GM19099 (cell line): ENCODE results near the gene INTS6.

Experiments
- POLR2A ChIP-seq: IDR thresholded peaks from 3 replicates; pipeline ENCODE4 v1.6.1; 2011; ENCODE audit warnings: low read depth; ENCODE audit not compliant: insufficient read length; ENCODE audit errors: extremely low read depth

INTS6 gene

DNA sequence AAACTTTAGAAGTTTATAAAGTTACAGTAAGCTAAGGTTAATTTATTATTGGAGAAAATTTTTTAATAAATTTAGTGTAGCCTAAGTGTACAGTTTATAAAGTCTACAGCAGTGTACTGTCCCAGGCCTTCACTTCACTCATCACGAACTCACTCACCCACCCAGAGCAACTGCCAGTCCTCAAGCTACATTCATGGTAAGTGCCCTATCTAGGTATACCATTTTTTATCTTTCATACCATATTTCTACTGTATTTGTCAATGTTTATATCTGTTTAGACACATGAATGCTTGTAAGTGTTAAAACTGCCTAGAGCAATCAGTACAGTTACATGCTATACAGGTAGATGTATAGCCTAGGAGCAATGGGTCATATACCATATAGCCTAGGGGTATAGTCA, 12.5 kb downstream of the INTS6 start:
- no peak for TF ChIP-seq POLR2A

DNA sequence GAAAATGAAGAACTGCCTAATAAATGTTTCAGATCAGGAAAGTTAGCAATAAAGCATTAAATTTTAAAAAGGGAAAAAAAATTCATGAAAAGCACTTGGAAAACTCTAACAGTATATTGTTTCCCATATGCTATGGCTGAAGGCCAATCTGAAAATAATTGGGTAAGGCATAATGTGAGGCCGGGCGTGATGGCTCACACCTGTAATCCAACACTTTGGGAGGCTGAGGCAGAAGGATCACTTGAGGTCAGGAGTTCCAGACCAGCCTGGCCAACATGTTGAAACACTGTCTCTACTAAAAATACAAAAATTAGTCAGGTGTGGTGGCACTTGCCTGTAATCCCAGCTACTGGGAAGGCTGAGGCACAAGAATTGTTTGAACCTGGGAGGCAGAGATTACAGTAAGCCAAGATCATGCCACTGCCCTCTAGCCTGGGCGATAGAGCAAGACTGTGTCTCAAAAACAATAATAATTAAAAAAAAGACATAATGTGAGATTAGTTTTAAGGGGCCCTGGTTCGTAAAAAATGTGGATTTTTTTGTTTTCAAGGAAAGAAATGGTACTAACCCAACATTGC, 15.2 kb downstream of the INTS6 start:
- TF ChIP-seq POLR2A = no peak

DNA sequence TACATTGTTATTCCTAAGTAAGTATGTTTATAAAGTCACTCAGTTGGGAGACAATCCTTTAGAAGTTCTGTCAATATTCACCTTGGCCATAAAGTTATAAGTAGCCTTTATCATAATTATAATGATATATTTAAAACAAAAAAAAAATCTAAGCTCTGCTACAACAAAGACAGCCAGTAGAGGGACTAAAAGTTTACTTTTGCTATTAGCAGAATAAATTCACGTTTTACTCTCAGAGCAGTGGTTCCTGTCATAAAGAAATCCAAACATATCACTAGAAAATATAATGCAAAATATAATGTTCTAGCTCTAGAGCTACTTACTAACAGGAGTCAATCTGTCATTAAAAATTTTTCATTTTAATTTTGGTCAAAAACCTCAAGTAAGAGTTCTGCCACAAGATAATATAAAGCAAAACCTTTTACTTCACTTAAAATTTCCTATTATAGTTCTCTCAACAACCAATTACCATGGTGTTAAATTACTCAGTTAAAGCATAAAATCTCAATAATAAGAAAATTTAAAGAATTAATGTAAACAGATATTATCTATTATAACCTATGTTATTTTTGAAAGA, 17.7 kb downstream of the INTS6 start:
- no peak for TF ChIP-seq POLR2A

DNA sequence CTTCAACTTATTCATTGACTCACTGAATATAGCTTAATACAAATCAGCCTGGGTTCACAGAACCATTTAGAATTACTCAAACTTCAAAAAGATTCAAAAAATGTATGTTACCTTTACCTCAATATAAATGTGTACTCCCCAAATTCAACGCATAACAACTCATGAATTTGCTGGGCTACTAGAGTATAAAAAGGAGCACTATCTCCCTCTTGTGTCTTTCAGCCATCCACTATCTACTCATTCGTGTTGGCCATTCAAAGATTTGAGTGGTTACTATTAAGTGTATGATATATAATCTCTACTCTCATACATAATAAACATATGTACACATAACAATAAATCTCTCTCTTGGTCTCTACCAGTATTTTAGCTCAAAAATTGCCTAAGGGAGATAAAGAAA, 20.3 kb downstream of the INTS6 start:
- TF ChIP-seq POLR2A = no peak

DNA sequence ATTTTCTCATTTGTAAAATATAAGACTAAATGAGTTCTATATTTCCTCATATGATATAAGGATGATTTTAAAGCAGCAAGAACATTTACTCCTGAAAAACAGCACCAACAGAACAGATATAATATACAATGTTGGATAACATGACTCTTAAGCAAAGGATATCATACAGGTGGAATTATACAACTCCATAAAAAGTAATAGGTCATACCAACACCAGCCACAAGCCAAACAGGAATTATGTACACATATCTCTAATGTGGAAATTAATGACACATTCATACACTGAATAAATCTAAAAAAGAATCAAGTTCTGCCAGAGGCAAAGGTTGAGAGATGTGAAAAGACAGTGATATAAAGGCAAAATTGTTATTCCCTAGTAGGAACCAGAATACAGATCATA, 25.9 kb downstream of the INTS6 start:
- no peak for TF ChIP-seq POLR2A

DNA sequence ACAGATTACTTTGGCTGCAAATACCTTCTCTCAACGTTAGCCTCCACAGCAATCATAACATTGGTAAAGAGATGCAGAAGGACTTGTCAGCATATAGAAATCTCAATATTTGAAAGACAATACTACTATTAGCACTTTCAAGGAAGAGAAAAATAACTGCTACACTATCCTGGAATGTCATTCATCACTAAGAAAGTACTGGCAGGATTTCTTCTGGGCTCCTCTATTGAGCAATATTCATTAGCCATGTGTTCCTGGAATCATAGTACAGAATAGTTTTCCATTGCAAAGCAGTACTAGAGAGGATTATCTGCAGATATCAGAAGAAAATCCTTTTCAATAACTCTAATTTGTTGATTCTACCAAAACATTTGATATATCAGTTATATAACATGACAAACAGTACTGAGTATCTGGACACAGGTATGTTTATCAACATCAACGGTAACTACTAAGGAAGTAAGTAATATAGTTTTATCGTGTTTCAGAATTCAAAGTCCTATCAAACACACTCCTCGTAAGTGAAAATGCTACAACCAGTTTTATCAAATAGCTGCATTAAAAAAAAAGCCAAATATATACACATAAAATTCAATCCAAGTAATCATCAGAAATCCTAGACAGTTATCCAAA, 27.3 kb downstream of the INTS6 start:
- no peak for TF ChIP-seq POLR2A

DNA sequence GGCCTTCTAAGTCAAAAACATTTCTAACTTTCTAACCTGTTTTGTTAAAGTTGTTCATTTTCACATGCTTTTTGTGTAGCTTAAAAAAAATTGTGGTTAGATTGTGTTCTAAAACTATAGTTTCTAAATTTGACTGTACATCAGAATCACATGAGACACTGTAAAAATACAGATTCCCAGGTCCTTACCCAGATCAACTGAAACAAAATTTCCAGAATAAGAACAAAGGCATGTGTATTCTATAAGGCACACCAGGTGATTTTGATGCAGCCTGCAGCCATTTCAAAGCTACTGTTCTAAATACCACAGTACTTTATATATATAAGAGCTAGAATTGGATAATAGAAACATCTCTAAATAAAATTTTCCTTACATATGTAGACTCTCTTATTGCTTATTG, 29.1 kb downstream of the INTS6 start:
- TF ChIP-seq POLR2A = no peak

DNA sequence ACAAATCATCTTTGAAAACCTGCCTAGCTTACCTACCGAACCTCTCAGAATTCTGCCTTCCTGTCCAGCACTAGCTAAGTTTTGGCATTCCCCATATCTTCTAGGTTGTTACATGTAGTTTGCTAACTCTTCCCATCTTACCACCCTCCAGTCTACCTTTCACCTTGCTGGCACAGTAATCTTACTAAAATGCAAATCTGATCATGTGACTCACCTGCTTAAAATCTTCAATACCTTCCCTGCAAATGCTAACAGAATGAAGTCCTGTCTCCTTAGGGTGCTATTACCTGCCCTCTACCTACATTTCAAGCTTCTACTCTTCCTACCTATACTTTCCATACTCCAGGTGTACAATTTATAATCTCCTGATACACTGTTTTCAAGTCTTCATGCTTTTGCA, 30.4 kb downstream of the INTS6 start:
- no peak for TF ChIP-seq POLR2A

DNA sequence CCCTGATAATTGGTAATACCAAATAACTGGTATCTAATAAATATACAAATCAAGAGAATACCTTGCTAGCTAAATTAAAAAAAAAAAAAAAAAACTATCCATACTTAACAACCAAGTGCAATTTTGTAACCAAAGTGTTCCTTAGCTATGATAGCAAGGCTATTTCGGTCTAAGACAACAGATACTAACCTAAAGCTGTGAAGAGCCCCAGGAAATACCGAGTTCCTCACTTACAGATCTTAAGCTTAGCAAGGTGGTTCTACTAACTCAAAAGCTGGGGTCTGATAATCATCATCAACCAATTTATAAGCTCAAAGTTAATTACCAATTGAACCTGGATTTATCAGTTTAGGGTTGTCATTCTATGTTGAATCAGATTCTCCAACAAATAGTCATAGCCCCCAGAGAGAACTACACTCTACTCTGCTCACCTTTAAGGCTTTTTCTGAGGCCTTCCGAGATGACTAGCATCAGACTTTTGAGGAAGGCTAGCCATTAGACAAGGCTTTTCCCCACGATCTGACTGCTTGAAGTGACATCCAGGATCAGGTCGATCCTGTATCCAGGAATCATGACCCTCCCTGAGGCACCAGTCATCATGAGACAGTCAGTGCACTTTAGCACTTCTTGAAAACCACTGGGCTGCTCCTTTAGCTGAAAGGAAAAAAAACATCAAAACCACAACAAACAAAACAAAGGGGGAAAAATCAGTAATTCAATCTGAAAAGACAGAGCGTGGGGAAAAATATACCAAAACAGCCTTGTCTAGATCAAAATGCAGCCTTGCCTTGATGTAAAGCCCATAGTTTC, 31.9 kb downstream of the INTS6 start:
- TF ChIP-seq POLR2A = no peak

DNA sequence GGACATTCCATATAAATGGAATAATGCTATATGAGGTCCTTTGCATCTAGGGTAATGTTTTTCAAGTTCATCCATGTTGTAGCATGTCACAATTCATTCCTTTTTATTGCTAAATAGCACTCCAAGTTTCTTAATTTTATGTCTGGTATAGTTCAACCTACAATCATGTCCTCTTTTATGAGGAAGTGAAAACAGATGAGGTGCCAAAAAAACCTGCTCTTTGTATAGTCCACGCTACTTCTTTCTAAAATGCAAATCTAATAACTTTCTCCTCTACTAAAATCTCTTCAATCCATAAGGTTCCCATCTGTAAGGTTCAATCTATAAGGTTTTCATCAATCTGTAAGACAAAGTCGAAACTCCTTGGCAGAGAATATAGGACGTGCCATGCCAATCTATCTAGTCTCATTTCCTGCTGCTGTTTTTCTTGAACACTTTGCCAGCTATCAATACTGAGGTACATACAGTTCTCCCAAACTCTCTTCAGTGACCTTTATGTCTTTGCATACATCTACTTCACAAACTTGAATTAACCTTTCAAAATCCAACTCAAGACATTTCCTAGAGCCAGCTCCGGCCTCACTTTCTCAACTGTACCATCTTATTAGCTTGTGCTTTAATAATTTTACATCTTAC, 33.7 kb downstream of the INTS6 start:
- TF ChIP-seq POLR2A = no peak

DNA sequence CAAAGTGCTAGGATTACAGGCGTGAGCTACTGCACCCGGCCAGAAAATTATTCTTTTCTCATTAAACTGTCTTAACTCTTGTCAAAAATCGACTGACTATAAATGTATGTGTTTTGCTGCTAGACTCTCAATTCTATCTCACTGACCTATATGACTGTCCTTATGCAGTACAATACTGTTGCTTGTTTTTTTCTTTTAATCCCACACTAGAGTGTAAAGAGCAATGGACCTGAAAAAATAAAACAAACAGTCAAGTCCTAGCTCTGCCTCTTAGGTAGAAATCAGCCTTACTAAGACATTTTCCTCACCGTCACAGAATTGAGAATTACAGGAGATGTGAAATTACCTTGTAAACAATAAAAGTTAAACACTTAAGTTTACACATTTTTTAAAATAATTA, 35.1 kb downstream of the INTS6 start:
- TF ChIP-seq POLR2A = no peak

DNA sequence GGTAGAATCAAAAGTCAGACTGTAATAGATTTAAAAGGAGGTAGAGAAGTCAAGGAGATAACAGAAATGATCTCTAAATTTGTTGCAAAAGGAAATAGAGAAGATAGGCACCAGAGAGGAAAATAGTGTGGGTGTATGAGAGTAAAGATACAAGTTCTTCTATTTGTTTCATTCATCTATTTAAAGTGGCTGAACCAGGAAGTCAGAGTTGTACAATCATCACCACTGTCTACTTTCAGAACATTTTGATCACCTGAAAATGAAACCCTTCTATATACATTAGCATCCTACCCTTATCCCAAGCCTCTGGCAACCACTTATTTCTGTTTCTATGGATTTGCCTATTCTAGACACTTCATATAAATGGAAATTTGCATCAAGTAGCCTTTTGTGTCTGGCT, 36.7 kb downstream of the INTS6 start:
- TF ChIP-seq POLR2A = no peak

DNA sequence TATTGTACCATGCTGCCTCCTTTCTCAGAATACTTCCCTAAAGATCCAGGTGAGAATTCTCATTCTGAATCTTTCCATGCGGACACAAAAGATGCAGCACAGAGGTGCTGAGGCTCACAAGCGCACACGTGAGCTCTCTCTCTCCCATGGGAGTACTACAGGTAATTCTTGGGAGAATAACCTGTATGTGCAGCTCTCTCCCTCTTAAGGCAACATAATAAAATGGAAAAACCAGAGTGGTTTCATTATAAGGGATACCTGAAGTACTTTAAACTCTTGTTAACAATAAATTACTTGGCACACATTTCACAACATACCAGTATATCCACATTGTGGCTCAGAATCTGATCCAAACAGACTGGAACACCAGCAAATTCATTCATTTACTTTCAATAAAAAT, 40.4 kb downstream of the INTS6 start:
- TF ChIP-seq POLR2A = no peak

DNA sequence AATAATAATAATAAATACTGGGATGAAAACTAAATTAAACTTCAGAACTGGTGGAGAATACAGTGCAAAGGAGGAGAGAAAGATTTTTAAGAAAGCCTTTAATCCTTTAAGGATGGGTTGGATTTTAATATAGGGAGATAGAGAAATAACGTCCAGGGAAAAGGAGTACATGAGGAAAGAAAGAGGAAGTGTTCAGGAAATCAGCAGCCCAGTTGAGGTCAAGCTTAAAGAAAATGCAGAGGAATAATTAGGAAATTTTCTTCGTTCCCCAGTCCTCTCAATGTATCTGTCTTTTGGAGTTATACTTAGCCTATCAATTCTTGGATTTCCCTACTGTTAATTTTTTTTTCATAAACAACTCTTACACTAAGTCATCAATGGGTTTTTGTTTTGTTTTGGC, 47.7 kb downstream of the INTS6 start:
- no peak for TF ChIP-seq POLR2A

DNA sequence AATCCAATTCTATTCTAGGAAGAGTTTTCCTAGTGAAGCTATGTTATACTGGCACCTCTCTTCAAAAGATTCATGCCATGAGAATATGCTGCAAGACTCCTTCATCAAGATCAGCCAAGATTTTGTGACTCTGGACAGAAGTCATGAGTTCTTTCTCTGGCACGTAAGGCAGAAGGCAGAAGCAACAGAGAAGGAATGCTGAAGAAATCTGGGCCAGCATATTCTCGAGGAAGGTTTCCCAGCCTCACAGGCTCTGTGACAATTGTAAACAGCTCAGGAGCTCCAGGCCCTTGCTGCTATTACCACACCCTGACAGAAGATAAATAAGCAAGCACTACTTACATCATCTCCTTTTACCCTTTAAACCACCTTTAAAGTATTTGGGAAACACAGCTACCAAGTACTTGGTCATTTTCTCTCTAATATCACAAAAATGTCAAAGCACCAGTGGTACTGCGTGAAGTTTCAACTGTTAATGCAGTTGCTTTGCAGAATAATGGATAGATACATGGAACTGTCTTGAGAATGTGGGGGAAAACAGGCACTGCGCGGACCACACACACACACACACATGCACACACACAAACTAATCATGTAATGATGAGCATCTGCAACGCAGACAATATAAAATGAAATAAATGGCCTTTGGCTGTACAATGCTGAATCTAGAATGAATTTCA, 55.4 kb downstream of the INTS6 start:
- no peak for TF ChIP-seq POLR2A
